Measurements from ENCODE around the gene RUNDC1. TPM values are rescaled to one million over a fixed set of nuclear protein-coding genes. Genes with fewer than 3 reads are reported as not detected.
"Not testable (repeated sequence)": the region's sequence is repeated elsewhere in the genome, so short reads cannot be mapped to it uniquely, and the experiment has no call there.

RUNDC1 gene
- total RNA-seq, 1 donor from 2014 or later, result 12.4 TPM

DNA sequence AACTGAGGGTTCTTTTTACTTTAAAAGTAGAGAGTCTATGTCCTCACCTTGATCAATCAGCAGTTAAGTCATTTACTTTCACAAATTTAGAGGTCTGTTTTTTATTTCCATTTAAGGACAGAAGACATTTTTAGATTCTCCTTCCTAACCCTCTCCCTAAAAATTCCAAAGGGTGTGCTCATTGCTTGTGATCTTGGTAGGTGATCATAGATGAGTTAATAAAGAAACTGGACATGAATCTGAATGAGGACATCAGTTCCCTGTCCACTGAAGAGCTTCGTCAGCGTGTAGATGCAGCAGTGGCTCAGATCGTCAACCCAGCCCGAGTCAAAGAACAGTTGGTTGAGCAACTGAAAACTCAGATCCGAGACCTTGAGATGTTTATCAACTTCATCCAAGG, 8.8 kb downstream of the RUNDC1 start:
- intact Hi-C loops (cut with DNase I), result no loop called here
- ATAC-seq, result no peak
- DNase-seq (ENCODE audit: low spot score), result no peak

DNA sequence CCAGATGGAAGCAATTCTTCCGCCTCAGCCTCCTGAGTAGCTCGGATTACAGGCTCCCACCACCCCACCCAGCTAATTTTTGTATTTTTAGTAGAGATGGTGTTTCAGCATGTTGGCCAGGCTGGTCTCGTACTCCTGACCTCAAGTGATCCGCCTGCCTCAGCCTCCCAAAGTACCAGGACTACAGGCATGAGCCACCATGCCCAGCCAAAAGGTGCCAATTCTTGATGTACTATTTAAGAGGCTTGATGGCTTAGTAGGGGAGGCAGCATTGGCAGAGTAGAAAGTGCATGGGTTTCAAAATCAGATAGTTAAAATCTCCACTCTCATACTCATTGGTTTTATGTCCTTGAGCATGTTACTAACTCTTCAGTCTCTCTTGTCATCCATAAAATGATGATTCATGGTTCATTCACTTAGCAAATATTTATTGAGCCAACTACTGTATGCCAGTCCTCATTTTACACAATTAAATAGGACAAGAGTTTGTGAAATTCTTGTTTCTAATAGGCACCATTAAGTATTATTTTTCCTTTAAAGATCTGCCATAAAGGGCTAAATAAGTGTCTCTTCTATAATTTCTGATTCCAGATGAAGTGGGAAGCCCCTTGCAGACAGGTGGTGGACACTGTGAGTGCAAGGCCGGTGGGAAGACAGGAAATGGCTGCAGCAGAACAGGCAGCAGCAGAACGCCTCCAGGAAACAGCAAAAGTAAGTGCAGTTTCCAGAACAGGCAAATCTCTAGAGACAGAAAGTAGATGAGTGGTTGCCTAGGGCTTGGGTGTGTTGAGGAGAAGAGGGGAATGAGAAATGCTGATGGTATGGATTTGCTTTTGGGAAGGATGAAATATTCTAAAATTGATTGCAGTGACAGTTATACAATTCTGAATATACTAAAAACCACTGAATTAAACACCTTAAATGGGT, 9.6 kb downstream of the RUNDC1 start:
- ATAC-seq, result no peak
- intact Hi-C loops (cut with DNase I), result no loop called here
- no peak for DNase-seq (ENCODE audit: low spot score)

DNA sequence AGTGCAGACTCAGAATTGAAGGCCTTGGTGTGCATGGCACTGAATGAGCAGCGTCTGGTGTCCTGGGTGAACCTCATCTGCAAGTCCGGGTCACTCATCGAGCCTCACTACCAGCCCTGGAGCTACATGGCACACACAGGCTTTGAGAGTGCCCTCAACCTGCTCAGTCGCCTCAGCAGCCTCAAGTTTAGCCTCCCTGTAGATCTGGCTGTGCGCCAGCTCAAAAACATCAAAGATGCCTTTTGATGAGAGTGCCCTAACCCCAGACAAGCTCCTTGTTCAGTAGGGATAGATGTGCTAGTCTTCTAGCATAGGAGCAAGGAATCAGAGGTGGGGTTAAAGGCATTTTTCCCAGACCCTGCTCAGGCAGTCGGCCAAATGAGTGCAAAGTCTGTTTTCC, 11.1 kb downstream of the RUNDC1 start:
- DNase-seq (ENCODE audit: low spot score), result no peak
- intact Hi-C loops (cut with DNase I), result no loop called here
- no peak for ATAC-seq

DNA sequence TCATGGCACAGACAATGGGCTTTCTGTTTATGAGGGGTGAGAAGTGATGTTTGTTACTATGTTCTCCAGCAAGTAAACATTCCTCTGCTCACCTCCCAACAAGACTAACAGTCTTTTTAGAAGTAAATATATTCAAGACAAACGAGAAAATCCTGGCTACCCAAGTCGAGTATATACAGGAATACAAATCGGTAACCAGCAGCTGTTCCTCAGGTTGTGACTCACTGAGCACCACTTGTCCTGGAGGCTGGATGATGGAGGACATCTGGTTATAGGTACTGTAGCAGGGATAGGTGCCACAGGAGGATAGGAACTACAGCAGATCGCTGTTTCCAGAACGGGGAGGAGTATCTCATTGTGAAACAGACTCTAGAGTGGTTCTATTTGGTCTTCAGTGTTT, 12.5 kb downstream of the RUNDC1 start:
- no peak for ATAC-seq
- intact Hi-C loops (cut with DNase I), result no loop called here

DNA sequence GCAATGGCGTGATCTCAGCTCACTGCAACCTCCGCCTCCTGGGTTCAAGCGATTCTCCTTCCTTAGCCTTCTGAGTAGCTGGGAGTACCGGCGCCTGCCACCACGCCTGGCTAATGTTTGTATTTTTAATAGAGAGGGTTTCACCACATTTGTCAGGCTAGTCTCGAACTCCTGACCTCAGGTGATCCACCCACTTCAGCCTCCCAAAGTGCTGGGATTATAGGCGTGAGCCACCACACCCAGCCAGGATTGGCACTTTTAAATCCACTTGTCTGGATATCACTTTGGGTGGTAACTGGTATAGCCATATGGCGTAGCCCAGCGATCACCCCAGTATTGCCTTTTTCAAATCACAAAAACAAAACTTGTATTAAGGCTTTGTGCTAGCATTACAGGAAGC, 13.5 kb downstream of the RUNDC1 start:
- ATAC-seq; intact Hi-C loops (cut with DNase I); DNase-seq (ENCODE audit: low spot score): not testable (repeated sequence)

More for the DNA sequence above, 12.5 kb downstream of the RUNDC1 start:
- DNase-seq (ENCODE audit: low spot score), result no peak

DNA sequence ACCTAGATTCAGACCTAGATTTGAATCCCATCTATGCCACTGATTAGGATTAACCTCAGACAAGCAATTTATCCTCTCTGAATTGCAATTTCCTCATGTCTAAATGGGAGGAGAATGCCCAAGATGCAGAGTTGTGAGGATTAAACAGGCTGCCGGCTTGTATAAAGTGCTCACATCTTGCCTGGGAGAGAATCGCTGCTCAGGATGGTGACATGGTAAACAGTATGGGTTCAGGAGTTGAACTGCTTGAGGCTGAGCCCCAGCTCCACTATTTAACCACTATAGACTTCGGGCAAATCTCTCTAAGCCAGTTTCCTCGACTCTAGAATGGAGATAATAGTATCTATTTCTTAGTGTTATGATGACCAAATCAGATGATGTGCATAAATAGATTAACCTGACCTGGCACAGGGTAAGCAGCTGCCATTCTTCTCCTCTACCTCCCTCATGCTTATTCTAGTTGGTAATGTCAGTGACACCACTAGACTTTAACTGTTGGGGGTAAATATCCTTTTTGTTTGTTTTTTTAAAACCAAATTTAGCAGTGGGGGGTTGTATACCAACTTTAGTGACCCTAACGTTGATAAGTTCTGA, 17.1 kb downstream of the RUNDC1 start:
- intact Hi-C loops (cut with DNase I), result no loop called here
- DNase-seq (ENCODE audit: low spot score) (no peak), ATAC-seq (peak; percentile 4)

DNA sequence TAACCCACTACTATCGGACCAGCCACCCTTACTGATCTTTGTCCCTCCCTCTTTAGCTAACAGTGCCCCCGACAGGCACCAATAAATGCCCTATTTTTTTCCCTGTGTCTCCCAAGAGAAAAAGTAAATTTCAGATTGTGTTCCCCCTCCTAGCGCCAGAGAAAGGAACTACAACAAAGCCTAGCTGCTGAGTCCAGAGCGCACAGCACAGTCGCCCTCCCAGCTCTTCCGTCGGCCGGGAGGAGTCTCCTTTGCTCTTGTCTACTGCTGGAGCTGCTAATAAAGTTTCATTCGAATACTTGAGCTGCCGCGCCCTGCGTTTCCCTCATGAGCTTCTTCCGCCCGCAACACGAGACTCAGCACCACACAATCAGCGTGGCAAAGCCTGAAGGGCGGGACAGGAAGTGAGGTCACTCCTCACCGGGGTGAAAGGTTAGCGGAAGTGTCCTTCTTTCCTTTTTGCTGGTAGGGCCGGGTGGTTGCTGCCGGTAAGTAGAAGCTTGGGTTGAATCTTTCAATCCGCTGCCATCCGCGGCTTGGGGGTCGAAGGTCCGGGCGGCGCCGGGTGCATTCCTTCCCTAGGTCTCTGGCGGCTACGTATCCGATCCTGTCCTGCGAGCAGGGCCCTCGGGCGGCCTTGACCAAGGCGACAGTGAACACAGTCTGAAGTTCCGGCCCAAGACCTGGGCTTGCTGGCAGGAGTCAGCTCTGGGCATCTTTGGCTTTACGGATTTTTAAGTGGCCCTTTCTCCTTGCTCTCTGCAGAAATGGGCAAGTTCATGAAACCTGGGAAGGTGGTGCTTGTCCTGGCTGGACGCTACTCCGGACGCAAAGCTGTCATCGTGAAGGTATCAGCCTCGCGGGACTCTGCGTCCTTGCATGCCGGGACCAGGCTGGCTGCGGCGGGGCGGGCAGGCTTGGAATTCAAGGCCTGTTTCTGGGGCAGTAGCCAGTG, 17.9 kb downstream of the RUNDC1 start, which contains the start of gene RPL27:
TSS of gene RPL27 (plus strand) at position 436 of the 955 bp plus-strand sequence. CDS start at position 768, 332 bp downstream.
- peak; percentile 99 for ATAC-seq
- peak; percentile 99 for DNase-seq (ENCODE audit: low spot score)
- intact Hi-C loops (cut with DNase I), result no loop called here

DNA sequence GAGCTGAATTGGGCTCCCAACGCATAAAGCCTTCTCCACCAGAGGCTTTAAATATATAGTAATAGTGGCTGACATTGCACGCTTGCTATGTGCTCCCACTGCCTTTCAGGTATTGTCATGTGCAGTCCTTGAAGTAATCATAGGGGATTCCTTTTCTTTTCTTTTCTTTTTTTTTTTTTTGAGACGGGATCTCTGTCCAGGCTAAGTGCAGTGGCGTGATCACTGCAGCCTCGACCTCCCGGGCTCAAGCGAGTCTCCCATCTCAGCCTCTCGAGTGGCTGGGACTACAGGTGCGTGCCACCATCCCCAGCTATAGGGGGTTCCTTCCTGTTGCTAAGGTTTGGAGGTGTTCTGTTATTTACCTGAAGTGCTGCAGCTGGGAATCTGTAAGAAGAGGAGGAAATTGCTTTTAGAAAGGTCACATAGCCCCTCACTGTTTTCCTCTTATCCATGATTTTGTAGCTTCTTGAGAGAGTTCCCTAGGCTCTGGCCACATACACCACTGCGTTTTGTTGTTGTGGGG, 18.7 kb downstream of the RUNDC1 start:
- DNase-seq (ENCODE audit: low spot score) (no peak), ATAC-seq (no peak)
- intact Hi-C loops (cut with DNase I), result no loop called here

DNA sequence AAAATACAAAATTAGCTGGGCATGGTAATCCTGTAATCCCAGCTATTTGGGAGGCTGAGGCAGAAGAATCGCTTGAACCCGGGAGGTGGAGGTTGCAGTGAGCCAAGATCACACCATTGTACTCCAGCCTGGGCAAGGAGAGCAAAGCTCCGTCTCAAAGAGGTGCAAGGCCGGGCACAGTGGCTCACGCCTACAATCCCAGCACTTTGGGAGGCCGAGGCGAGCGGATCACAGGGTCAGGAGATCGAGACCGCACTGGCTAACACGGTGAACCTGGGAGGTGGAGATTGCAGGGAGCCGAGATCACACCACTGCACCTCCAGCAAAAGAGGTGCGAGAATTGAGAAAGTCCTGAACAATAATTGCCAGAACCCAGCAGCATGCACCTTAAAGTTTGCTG, 20.5 kb downstream of the RUNDC1 start:
- intact Hi-C loops (cut with DNase I); DNase-seq (ENCODE audit: low spot score); ATAC-seq: not testable (repeated sequence)

DNA sequence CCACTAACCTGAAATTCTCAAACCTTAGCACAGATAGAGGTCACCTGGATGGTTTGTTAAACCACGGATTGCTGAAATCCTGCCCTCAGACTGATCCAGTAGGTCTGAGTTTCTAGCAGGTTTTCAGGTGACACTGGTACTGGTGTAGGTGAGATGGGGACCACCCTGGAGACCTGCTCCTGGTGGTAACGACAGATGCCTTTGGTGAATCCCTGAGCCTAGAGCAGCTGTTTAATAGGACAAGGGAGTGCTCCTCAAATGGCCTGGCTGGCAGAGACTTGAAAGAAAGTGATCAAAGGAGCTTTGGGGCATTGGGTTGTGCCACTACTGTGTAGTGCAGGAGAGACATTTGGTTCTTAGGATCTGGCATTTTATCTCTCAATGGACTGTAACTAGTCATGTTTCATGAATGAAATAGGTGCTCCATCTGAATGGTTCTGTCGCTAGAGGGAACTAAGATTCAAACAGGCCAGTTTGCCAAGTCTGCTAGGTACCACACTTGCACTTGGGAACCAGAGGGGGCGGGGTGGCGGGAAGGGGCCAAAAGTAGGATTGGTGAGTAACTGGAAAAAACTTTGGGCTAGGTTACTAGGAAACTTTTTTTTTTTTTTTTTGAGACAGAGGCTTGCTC, 23.3 kb downstream of the RUNDC1 start:
- DNase-seq (ENCODE audit: low spot score) (no peak), ATAC-seq (no peak)
- intact Hi-C loops (cut with DNase I), result no loop called here

DNA sequence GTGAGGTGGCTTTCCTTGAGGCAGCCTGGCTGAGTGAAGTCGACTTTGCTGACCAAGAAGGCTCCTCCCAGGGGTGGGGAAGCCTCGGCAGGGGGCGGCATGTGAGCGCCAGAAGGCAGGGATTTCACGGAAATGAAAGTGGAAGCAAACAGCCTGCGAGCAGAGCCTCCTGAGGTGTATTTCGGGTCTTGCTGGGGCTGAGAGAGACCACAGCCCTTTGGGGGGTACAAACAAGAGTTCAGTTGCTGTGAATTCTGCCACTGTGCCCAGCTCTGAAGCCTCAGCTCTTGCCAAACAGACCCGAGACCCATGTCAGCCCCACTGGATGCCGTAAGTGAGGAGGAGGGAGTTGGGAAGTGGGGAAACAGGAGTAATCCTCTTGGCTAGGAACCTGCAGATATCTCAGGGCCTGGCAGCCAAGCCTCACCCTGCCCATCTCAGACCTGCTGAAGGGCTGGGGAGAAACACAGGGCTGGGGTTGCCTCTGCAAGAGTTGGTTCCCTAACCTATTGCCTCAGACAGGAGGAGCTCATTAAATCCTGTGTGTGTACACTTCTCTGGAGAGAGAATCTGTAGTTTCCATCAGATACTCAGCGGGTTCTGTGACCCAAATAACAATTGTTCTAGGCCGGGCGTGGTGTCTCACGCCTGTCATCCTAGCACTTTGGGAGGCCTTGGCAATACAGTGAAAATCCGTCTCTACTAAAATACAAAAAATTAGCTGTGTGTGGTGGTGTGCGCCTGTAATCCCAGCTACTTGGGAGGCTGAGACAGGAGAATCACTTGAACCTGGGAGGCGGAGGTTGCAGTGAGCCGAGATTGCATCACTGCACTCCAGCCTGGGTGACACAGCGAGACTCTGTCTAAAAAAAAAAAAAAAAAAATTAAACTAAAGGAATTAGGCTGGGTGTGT, 26.5 kb downstream of the RUNDC1 start, which contains the start of gene IFI35:
TSS of gene IFI35 (plus strand) at position 146 of the 913 bp plus-strand sequence. CDS start at position 310, 164 bp downstream.
- ATAC-seq (peak; percentile 94), DNase-seq (ENCODE audit: low spot score) (peak; percentile 92)
- intact Hi-C loops (cut with DNase I), result no loop called here

DNA sequence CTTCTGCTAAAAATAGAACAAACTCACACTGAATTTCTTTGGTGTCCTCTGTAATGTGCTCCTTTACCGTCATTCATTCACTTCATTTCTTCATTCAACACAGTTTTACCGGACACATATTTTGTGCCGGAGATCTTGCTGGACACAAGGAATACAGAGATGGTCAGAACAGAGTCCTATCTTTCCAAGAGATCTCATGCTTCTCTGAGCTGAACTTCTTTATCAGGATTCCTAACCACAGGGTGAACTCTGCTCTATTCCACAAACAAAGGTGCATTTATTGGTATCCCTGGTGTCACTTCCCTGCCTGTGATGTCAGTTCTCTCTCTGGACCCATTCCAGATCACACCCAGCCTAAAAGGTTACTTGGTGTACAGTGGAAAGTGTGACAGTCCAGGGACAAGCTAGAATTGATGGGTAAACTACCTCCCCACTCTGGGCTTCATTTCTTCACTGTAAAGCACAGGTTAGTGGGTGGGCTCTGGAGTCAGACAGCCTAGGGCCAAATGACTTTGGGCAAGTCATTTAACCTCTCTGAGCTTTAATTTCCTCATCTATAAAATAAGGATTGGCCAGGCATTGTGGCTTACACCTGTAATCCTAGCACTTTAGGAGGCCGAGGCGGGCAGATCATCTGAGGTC, 30.4 kb downstream of the RUNDC1 start:
- ATAC-seq (no peak), DNase-seq (ENCODE audit: low spot score) (no peak)
- intact Hi-C loops (cut with DNase I), result no loop called here

DNA sequence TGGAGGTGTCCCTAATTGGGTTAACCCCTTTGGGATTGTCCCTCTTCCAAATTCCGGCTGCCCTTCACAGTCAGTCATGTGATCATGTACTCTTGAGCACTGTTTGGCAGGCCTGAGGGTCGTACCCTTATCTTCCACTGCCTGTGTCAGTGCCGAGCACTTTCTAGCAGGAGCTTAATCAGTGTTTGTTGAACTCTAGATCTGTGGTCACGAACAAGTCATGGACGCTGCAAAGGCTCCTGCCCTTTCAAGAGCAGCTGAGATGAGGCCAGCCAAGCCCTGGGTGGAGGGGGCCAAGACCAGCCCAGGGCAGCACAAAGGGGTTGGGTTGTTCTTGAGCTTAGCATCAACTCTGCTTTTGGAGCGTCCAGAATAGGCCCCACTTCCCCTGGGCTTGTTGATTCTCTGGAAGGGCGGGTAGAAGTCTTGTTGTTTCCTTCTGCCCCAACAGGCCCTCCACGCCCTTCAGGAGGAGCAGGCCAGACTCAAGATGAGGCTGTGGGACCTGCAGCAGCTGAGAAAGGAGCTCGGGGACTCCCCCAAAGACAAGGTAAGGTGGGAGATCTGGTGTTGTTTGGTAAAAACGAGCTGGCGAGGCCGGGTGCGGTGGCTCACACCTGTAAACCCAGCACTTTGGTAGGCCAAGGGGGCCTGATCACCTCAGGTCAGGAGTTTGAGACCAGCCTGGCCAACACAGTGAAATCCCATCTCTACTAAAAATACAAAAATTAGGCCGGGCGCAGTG, 31.5 kb downstream of the RUNDC1 start:
- intact Hi-C loops (cut with DNase I), result no loop called here
- ATAC-seq, result peak; percentile 26

DNA sequence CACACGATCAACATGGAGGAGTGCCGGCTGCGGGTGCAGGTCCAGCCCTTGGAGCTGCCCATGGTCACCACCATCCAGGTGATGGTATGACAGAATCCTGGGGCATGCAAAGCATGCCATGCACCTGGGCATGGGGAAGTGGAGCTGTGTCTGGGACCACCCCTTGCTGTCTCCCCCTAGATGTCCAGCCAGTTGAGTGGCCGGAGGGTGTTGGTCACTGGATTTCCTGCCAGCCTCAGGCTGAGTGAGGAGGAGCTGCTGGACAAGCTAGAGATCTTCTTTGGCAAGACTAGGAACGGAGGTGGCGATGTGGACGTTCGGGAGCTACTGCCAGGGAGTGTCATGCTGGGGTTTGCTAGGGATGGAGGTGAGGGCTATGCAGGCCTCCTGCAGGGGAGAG, 32.9 kb downstream of the RUNDC1 start:
- ATAC-seq (no peak), DNase-seq (ENCODE audit: low spot score) (no peak)
- intact Hi-C loops (cut with DNase I), result no loop called here

More for the DNA sequence above, 31.5 kb downstream of the RUNDC1 start:
- DNase-seq (ENCODE audit: low spot score), result no peak

DNA sequence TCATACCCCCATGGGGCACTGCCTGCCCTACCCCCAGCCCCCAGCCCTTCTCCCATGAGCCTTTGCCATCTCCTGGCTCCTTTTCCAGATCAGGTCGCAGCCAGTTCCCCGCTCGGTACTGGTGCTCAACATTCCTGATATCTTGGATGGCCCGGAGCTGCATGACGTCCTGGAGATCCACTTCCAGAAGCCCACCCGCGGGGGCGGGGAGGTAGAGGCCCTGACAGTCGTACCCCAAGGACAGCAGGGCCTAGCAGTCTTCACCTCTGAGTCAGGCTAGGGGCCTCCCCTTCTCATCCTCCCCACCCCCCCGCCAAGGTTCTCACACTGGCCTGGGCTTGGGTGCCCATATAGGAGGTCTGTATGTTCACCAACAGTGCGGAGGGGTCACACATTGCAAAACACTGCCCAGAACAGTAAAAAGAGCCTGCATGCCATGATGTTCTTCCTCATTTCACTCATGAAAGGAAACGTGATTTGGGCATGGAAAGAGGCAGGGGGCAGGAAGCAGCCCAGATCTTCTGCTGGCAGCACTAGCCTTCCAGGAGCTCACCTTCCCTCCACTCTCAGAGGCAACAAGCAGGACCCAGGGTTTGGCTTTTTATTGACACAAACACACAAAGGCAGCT, 33.8 kb downstream of the RUNDC1 start:
- no peak for DNase-seq (ENCODE audit: low spot score)
- ATAC-seq, result peak; percentile 1
- intact Hi-C loops (cut with DNase I), result no loop called here

Data from sciatic nerve (tissue), 2 donors.